GM12891 (cell line): ENCODE results near the gene RABL6.

Experiments
- PAX5 ChIP-seq: IDR thresholded peaks from 2 replicates; pipeline ENCODE4 v1.6.1; 2011; ENCODE audit warnings: low read length, moderate library complexity, mild to moderate bottlenecking; ENCODE audit not compliant: insufficient read depth, severe bottlenecking
- POLR2A ChIP-seq: IDR thresholded peaks from 2 replicates; pipeline ENCODE4 v1.6.1; 2011; ENCODE audit warnings: low read depth, low read length, control low read depth
- POLR2AphosphoS5 ChIP-seq: IDR thresholded peaks from 2 replicates; pipeline ENCODE4 v1.6.1; 2011; ENCODE audit warnings: low read depth, low read length, control low read depth
- SPI1 ChIP-seq: IDR thresholded peaks from 2 replicates; pipeline ENCODE4 v1.6.1; 2011; ENCODE audit warnings: low read depth, low read length, control low read depth
- TAF1 ChIP-seq: IDR thresholded peaks from 2 replicates; pipeline ENCODE4 v1.6.1; 2011; ENCODE audit warnings: low read depth, low read length, control low read depth

DNA sequence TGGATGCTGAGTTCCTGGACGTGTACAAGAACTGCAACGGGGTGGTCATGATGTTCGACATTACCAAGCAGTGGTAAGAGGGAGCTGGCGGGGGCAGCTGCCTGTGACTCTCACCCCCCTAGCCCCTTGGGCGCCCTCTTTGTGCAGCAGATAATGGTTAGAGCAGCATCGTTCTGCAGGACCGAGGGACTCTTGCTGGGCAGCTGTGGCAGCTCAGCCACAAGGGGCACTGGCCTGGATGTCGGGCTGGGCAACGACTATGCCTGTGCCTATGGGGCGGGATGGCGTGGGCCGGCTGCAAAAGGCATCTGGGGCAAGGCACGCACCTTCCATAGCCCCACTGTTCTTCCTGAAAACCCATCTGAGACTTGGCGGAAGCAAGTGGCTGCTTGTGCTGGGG, 21.7 kb downstream of the RABL6 start:
- TF ChIP-seq POLR2AphosphoS5 (no peak), POLR2A (no peak), SPI1 (no peak), TAF1 (no peak), PAX5 (no peak)
